GM12864 (cell line): Measurements from ENCODE around the gene GIGYF2.

ENCODE experiments used
- DNase-seq: peaks from one replicate; pipeline ENCODE4 v3.0.0-alpha.2; 2011; ENCODE audit warnings: low read depth
- H3K4me3 ChIP-seq: 2 replicates; pipeline ENCODE4 v1.5.1; 2011; ENCODE audit warnings: mild to moderate bottlenecking, low read depth, low read length, control low read depth
- CTCF ChIP-seq: IDR thresholded peaks from 2 replicates; pipeline ENCODE4 v1.5.1; 2011; ENCODE audit warnings: low read depth, mild to moderate bottlenecking, moderate library complexity, low read length, control low read depth, inconsistent platforms; ENCODE audit errors: missing control alignments

The GIGYF2 gene

GRCh38 chr2:232878855-232879617 lies 181.9 kb downstream of the GIGYF2 start:
- no peak for TF ChIP-seq CTCF
- H3K4me3 ChIP-seq: no peak overlapping the region
- DNase-seq: no peak

GRCh38 chr2:232879618-232880494 lies 182.7 kb downstream of the GIGYF2 start:
- no peak for TF ChIP-seq CTCF
- DNase-seq: no peak
- H3K4me3 ChIP-seq: no peak overlapping the region

- no peak overlapping the region for H3K4me3 ChIP-seq
- no peak for TF ChIP-seq CTCF
- no peak for DNase-seq
Measured at GRCh38 chr2:232880764-232881351, 183.7 kb downstream of the GIGYF2 start.

GRCh38 chr2:232882085-232882484 lies 185.0 kb downstream of the GIGYF2 start:
- no peak for TF ChIP-seq CTCF

GRCh38 chr2:232882505-232883115 lies 185.5 kb downstream of the GIGYF2 start:
- no peak overlapping the region for H3K4me3 ChIP-seq
- TF ChIP-seq CTCF: no peak
- DNase-seq: no peak

More at GRCh38 chr2:232882085-232882484, 185.0 kb downstream of the GIGYF2 start:
- no peak for DNase-seq
- H3K4me3 ChIP-seq: no peak overlapping the region

- no peak for TF ChIP-seq CTCF
- no peak overlapping the region for H3K4me3 ChIP-seq
- no peak for DNase-seq
Measured at GRCh38 chr2:232883116-232883721, 186.1 kb downstream of the GIGYF2 start.
